Body of pancreas (tissue), 4 donors: ENCODE results near the gene PML. TPM values are rescaled to one million over a fixed set of nuclear protein-coding genes. Genes with fewer than 3 reads are reported as not detected.
A peak's percentile ranks its signal among the peaks of the same experiment; 100 is the strongest.

ENCODE experiments used
- ATAC-seq: fragments of 150-250 bp; one replicate; pipeline ENCODE4 v1.9.1; 2016
- DNase-seq, 4 donors: peaks; one replicate each; pipeline ENCODE4 v3.0.0-alpha.2; 2019
- H3K27ac ChIP-seq, 4 donors: fragments of 200-600 bp; sonication (generic); 1 replicate in 3 of 4; 2 replicates in 1 of 4; pipeline versions ENCODE4 v1.5.1 to v1.6.1; 2016 to 2019; ENCODE audit warnings: mild to moderate bottlenecking in 1 of 4, mixed read lengths in 1 of 4, moderate library complexity in 1 of 4
- H3K27me3 ChIP-seq, 2 donors: fragments of 200-600 bp; sonication (generic); one replicate each; pipeline ENCODE4 v1.6.0; 2016; ENCODE audit warnings: mild to moderate bottlenecking in 1 of 2
- H3K36me3 ChIP-seq, 2 donors: fragments of 200-600 bp; sonication (generic); replicated peaks in 1 of 2; 2 replicates each; pipeline ENCODE4 v1.5.1; 2016; ENCODE audit warnings: low read depth in 2 of 2; ENCODE audit not compliant: insufficient read depth in 1 of 2
- H3K4me1 ChIP-seq: fragments of 200-600 bp; sonication (generic); one replicate; pipeline ENCODE4 v1.6.0; 2016
- H3K4me3 ChIP-seq, 2 donors: fragments of 200-600 bp; sonication (generic); 1 replicate in 1 of 2; 2 replicates in 1 of 2; pipeline ENCODE4 v1.5.1; 2016 to 2019
- H3K9me3 ChIP-seq, 3 donors: fragments of 200-600 bp; sonication (generic); 1 replicate in 2 of 3; 2 replicates in 1 of 3; pipeline ENCODE4 v1.5.1; 2016
- CTCF ChIP-seq, 7 experiments: fragments of 450-650 bp in 4 of 7; fragments of 200-600 bp in 3 of 7; sonication (generic) in 3 of 7; IDR thresholded peaks; one replicate each; pipeline ENCODE4 v1.5.1; 2016 to 2019; ENCODE audit warnings: antibody characterized with exemption in 7 of 7
- POLR2A ChIP-seq, 3 donors: fragments of 450-650 bp; IDR thresholded peaks; one replicate each; pipeline ENCODE4 v1.6.1; 2016; ENCODE audit warnings: antibody characterized with exemption in 3 of 3, mild to moderate bottlenecking in 2 of 3
- WGBS, 2 donors: methylation state at CpG; one replicate each; pipeline ENCODE4 v1.1.5; 2017; 5-methylcytosine and 5-hydroxymethylcytosine counted together
- intact Hi-C: fragments of 100-400 bp; cut with DNase I; formaldehyde crosslinking; loops from one replicate; pipeline ENCODE4 v1.15.1; 2023
- total RNA-seq, 2 donors: library from RNA; depleted of rRNA; stranded (reverse); fragments of >200 nt; gene quantifications; one replicate each; pipeline ENCODE4 v1.1.0, GENCODE V29; 2016

PML gene
- total RNA-seq, 2 donors from 2014 or later: 27.8 to 38.2 TPM

- no peak for ATAC-seq
Measured at GRCh38 chr15:73996939-73997338, 2.4 kb downstream of the PML start.

GRCh38 chr15:73997986-73998385 is 3.5 kb downstream of the PML start:
- H3K9me3 ChIP-seq: no peaks in the 10 kb centered on the region
- H3K27me3 ChIP-seq: no peaks in the 10 kb centered on the region
- peaks cover 30% of the 10 kb centered on the region for H3K4me1 ChIP-seq
- DNase-seq (no peak), ATAC-seq (no peak)
- H3K36me3 ChIP-seq: no peaks in the 10 kb centered on the region
- intact Hi-C loops: no loop called here
- TF ChIP-seq POLR2A (IDR thresholded peaks at IDR 0.05) (no peak), CTCF (IDR thresholded peaks at IDR 0.05) (no peak)
- H3K27ac ChIP-seq: no peak overlapping the region
- 89% methylated on average over 24 of the region's 27 CpGs; no CpG with 5 or more reads in 1 of the 2 donors for WGBS, 2 donors
- no peak overlapping the region for H3K4me3 ChIP-seq

More at GRCh38 chr15:73996939-73997338, 2.4 kb downstream of the PML start:
- TF ChIP-seq POLR2A (IDR thresholded peaks at IDR 0.05) (no peak), CTCF (IDR thresholded peaks at IDR 0.05) (no peak)
- WGBS, 2 donors: 64 to 67% methylated on average over 5 of the region's 5 CpGs
- no peaks in the 10 kb centered on the region for H3K36me3 ChIP-seq
- peaks cover 37% of the 10 kb centered on the region for H3K4me1 ChIP-seq
- intact Hi-C loops: no loop called here
- no peak for DNase-seq
- no peaks in the 10 kb centered on the region for H3K9me3 ChIP-seq
- H3K27ac ChIP-seq: peak overlapping the region in 1 of 4 donors; percentile 37
- H3K27me3 ChIP-seq: no peaks in the 10 kb centered on the region
- no peak overlapping the region for H3K4me3 ChIP-seq

DNA sequence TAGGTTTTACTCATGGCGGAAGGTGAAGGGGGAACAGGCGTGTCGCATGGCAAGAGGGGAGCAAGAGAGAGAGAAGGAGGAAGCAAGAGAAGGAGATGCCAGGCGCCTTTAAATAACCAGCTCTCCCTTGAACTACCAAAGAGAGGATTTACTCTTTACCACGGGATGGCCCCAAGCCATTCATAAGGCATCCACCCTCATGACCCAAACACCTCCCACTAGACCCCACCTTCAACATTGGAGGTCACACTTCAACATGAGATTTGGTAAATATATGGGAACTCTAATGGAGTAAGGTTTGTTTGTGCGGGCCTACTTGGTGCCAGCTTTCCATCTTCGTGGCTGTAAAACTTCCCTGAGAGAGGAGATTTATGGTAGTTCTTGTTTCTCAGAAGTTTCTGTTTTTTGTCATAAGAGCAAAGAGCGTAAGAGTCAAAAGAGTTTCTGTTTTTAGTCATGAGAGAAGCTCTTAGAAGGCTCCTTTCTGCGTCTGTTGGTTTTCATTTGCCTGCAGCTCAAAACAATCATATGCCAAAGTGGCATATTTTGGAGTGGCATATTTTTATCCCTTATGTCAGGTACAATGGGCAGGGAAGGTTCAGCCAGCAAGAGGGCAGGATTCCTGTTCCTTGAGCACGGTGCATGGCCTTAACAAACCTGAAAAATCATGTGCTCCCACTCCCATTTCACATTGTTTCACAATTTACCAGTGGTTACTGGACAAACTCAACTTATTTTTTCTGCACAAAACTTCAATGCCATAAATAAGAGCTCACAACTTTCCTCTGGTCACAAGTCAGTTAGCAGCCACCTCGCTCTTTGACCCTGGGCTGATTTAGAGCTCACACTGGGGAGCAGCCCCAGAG is 12.5 kb downstream of the PML start:
- TF ChIP-seq POLR2A (IDR thresholded peaks at IDR 0.05) (no peak), CTCF (IDR thresholded peaks at IDR 0.05) (no peak)
- Histone ChIP-seq H3K9me3 (no peaks in the 10 kb centered on the region), H3K27ac (no peak overlapping the region), H3K4me3 (no peak overlapping the region), H3K27me3 (no peaks in the 10 kb centered on the region), H3K4me1 (peaks cover 12% of the 10 kb centered on the region), H3K36me3 (no peaks in the 10 kb centered on the region)
- intact Hi-C loops: no loop called here
- WGBS, 2 donors: 81 to 83% methylated on average over 11 of the region's 11 CpGs
- DNase-seq (no peak), ATAC-seq (no peak)

- TF ChIP-seq POLR2A (IDR thresholded peaks at IDR 0.05) (no peak), CTCF (IDR thresholded peaks at IDR 0.05) (no peak)
- WGBS, 2 donors: 64 to 88% methylated on average over 4 to 5 of the region's 5 CpGs
- intact Hi-C loops: no loop called here
- no peaks in the 10 kb centered on the region for H3K9me3 ChIP-seq
- peaks cover 12% of the 10 kb centered on the region for H3K4me1 ChIP-seq
- no peaks in the 10 kb centered on the region for H3K27me3 ChIP-seq
- no peaks in the 10 kb centered on the region for H3K36me3 ChIP-seq
- DNase-seq (no peak), ATAC-seq (no peak)
- H3K4me3 ChIP-seq: no peak overlapping the region
- H3K27ac ChIP-seq: no peak overlapping the region
Measured at GRCh38 chr15:74007820-74008371, 13.4 kb downstream of the PML start.
